Right lobe of liver (tissue), 6 donors: ENCODE measurements around the gene KCND3. TPM values are rescaled to one million over a fixed set of nuclear protein-coding genes. Genes with fewer than 3 reads are reported as not detected.

Source experiments
- ATAC-seq, 4 donors: fragments of 200-7000 bp; cut with Tn5 transposase; one replicate each; pipeline ENCODE4 v1.9.1; 2020; ENCODE audit warnings: mild to moderate bottlenecking in 4 of 4, moderate library complexity in 4 of 4
- DNase-seq, 3 donors: peaks; one replicate each; pipeline ENCODE4 v3.0.0-alpha.2; 2020
- H3K27ac ChIP-seq, 3 donors: fragments of 200-600 bp; one replicate each; pipeline ENCODE4 v1.8.0; 2022
- H3K27me3 ChIP-seq, 2 donors: fragments of 200-600 bp; one replicate each; pipeline ENCODE4 v1.8.0; 2022
- H3K36me3 ChIP-seq, 4 donors: fragments of 200-600 bp; sonication (generic) in 1 of 4; one replicate each; pipeline versions ENCODE4 v1.5.1 to v1.8.0; 2017 to 2022; ENCODE audit warnings: control low read depth in 1 of 4
- H3K4me1 ChIP-seq, 4 donors: fragments of 200-600 bp; sonication (generic) in 1 of 4; one replicate each; pipeline versions ENCODE4 v1.5.1 to v1.8.0; 2017 to 2022; ENCODE audit warnings: control low read depth in 1 of 4
- H3K4me3 ChIP-seq, 3 donors: fragments of 200-600 bp; one replicate each; pipeline ENCODE4 v1.8.0; 2022
- H3K9me3 ChIP-seq, 4 donors: fragments of 200-600 bp; sonication (generic) in 1 of 4; one replicate each; pipeline versions ENCODE4 v1.5.1 to v1.8.0; 2017 to 2022; ENCODE audit warnings: control low read depth in 1 of 4
- CTCF ChIP-seq, 4 donors: fragments of 200-600 bp in 3 of 4; fragments of 450-650 bp in 1 of 4; IDR thresholded peaks; one replicate each; pipeline versions ENCODE4 v1.5.1 to v1.8.0; 2016 to 2022; ENCODE audit warnings: antibody characterized with exemption in 4 of 4, mild to moderate bottlenecking in 2 of 4
- POLR2A ChIP-seq: fragments of 450-650 bp; IDR thresholded peaks from one replicate; pipeline ENCODE4 v1.6.1; 2017; ENCODE audit warnings: antibody characterized with exemption, mild to moderate bottlenecking
- WGBS: methylation state at CpG from one replicate; pipeline ENCODE4 v1.1.6; 2018; ENCODE audit warnings: low coverage, low lambda C conversion rate; ENCODE audit not compliant: insufficient coverage; ENCODE audit errors: missing lambda C conversion rate; 5-methylcytosine and 5-hydroxymethylcytosine counted together
- intact Hi-C, 2 donors: fragments of 100-400 bp; cut with DNase I; formaldehyde crosslinking; loops; one replicate each; pipeline versions ENCODE4 v1.11.2 to v1.14.1; 2022
- long read RNA-seq: library from polyadenylated mRNA; unstranded; transcript quantifications from one replicate; pipeline ENCODE4 v2.0.0, GENCODE V29; 2019
- total RNA-seq, 6 experiments: library from RNA; depleted of rRNA in 2 of 6; stranded (reverse); fragments of >200 nt in 2 of 6; fragmentation: NEBNext Ultra II Directional in 3 of 6; extraction: Animal tissue kit (Norgen Biotek cat#: 25700) in 3 of 6; gene quantifications; one replicate each; pipeline versions ENCODE4 v1.1.0 to v1.2.4, GENCODE V29; 2016 to 2023
- donor health status: DM: no; HTN: yes; CAD: no.
- donor health status: DM: no; HTN: no; CAD: no.
- donor health status: DM: no; HTN: no; CAD: no.
- donor health status: DM: no; HTN: yes; CAD: no.
- donor health status: DM: no; HTN: yes; CAD: no.

KCND3 gene
- total RNA-seq, result 10 to 100 TPM in 5 of 6 experiments, 1 to 10 TPM in 1; 8.1 to 25.5 (median 16.2) TPM
- long read RNA-seq, partial matches to known transcripts, result 0 of 2 reads
- long read RNA-seq, other reads (novel, unspliced or antisense), result 2 of 2 reads

- Histone ChIP-seq H3K27me3 (no peaks in the 10 kb centered on the region), H3K36me3 (no peaks in the 10 kb centered on the region), H3K27ac (peak within 1 kb of the TSS; percentile 61 to 75 (median 67)), H3K9me3 (no peaks in the 10 kb centered on the region), H3K4me3 (peak within 1 kb of the TSS; percentile 58 to 69 (median 64)), H3K4me1 (peaks cover 0 to 21% (median 7%) of the 10 kb centered on the region in 4 donors)
- DNase-seq (peak; percentile 55 to 64 (median 62)), ATAC-seq (peak; percentile 2 to 34 (median 32))
- TF ChIP-seq CTCF (IDR thresholded peaks at IDR 0.05) (no peak), POLR2A (peak; percentile 16)
- WGBS, result no CpG with 5 or more reads among the region's 83 CpGs
- intact Hi-C loops, result no loop called here
These were observed at the start of gene KCND3 for GRCh38 chr1:111989531-111990025. TSS of gene KCND3 (minus strand) at chr1:111989668.

GRCh38 chr1:112034277-112034676 is 44.8 kb upstream of the KCND3 start:
- Histone ChIP-seq H3K36me3 (no peaks in the 10 kb centered on the region), H3K4me1 (no peaks in the 10 kb centered on the region), H3K4me3 (no peak overlapping the region), H3K9me3 (no peaks in the 10 kb centered on the region), H3K27me3 (no peaks in the 10 kb centered on the region), H3K27ac (no peak overlapping the region)
- intact Hi-C loops, result no loop called here
- WGBS, result no CpG with 5 or more reads among the region's 1 CpG
- no peak for TF ChIP-seq CTCF (IDR thresholded peaks at IDR 0.05)
- no peak for TF ChIP-seq POLR2A
- ATAC-seq (no peak), DNase-seq (no peak)

- no peaks in the 10 kb centered on the region for H3K36me3 ChIP-seq
- WGBS, result 35% methylated on average over 2 of the region's 3 CpGs
- no peaks in the 10 kb centered on the region for H3K27me3 ChIP-seq
- no peak overlapping the region for H3K4me3 ChIP-seq
- intact Hi-C loops, result no loop called here
- no peak overlapping the region for H3K27ac ChIP-seq
- H3K9me3 ChIP-seq, result no peaks in the 10 kb centered on the region
- no peak for ATAC-seq
- no peaks in the 10 kb centered on the region for H3K4me1 ChIP-seq
- no peak for DNase-seq
- TF ChIP-seq POLR2A (no peak), CTCF (IDR thresholded peaks at IDR 0.05) (no peak)
These were observed 44.1 kb upstream of the KCND3 start for GRCh38 chr1:112033439-112034120.

- no peak for ATAC-seq
- no peak overlapping the region for H3K27ac ChIP-seq
- intact Hi-C loops, result no loop called here
These were observed 40.7 kb upstream of the KCND3 start for GRCh38 chr1:112030157-112030556.

More at GRCh38 chr1:112030157-112030556, 40.7 kb upstream of the KCND3 start:
- no peak for TF ChIP-seq CTCF (IDR thresholded peaks at IDR 0.05)
- TF ChIP-seq POLR2A, result no peak
- Histone ChIP-seq H3K27me3 (no peaks in the 10 kb centered on the region), H3K4me3 (no peak overlapping the region), H3K9me3 (no peaks in the 10 kb centered on the region), H3K4me1 (no peaks in the 10 kb centered on the region), H3K36me3 (no peaks in the 10 kb centered on the region)
- 45% methylated on average over 4 of the region's 5 CpGs for WGBS
- no peak for DNase-seq
